Hindlimb muscle (tissue), 1 donor: ENCODE results near the gene MBNL2. TPM values are rescaled to one million over a fixed set of nuclear protein-coding genes. Genes with fewer than 3 reads are reported as not detected.

Source experiments
- DNase-seq: peaks from one replicate; pipeline ENCODE4 v3.0.0-alpha.2; 2013
- polyA plus RNA-seq: library from polyadenylated mRNA; unstranded; fragments of 120-200 nt; gene quantifications from one replicate; pipeline ENCODE4 v1.2.1, GENCODE V29; 2013; ENCODE audit not compliant: insufficient read length

Gene MBNL2
- polyA plus RNA-seq, 1 donor, result 26.7 TPM

GRCh38 chr13:97275776-97276501, 53.8 kb downstream of the MBNL2 start:
- DNase-seq, result no peak

- DNase-seq, result no peak
These were observed 54.7 kb downstream of the MBNL2 start for GRCh38 chr13:97276862-97277269.

GRCh38 chr13:97278435-97279411, 56.6 kb downstream of the MBNL2 start:
- no peak for DNase-seq

- DNase-seq, result no peak
These were observed 57.8 kb downstream of the MBNL2 start for GRCh38 chr13:97279913-97280312.

- DNase-seq, result no peak
These were observed 58.3 kb downstream of the MBNL2 start for GRCh38 chr13:97280478-97280877.

- DNase-seq, result no peak
These were observed 58.9 kb downstream of the MBNL2 start for GRCh38 chr13:97281028-97281427.

GRCh38 chr13:97282705-97283104, 60.6 kb downstream of the MBNL2 start:
- no peak for DNase-seq

- DNase-seq, result no peak
These were observed 61.8 kb downstream of the MBNL2 start for GRCh38 chr13:97283888-97284287.

- no peak for DNase-seq
These were observed 62.4 kb downstream of the MBNL2 start for GRCh38 chr13:97284558-97284957.

- DNase-seq, result no peak
These were observed 63.3 kb downstream of the MBNL2 start for GRCh38 chr13:97285221-97285955.

GRCh38 chr13:97286317-97287046, 64.3 kb downstream of the MBNL2 start:
- DNase-seq, result no peak

- DNase-seq, result no peak
These were observed 64.9 kb downstream of the MBNL2 start for GRCh38 chr13:97287047-97287383.

- DNase-seq, result no peak
These were observed 66.4 kb downstream of the MBNL2 start for GRCh38 chr13:97288486-97288900.

GRCh38 chr13:97289514-97290298, 67.6 kb downstream of the MBNL2 start:
- no peak for DNase-seq

- DNase-seq, result no peak
These were observed 73.4 kb downstream of the MBNL2 start for GRCh38 chr13:97295283-97296182.

- DNase-seq, result no peak
These were observed 74.6 kb downstream of the MBNL2 start for GRCh38 chr13:97296740-97297139.

GRCh38 chr13:97298816-97299215, 76.7 kb downstream of the MBNL2 start:
- no peak for DNase-seq

- DNase-seq, result no peak
These were observed 78.7 kb downstream of the MBNL2 start for GRCh38 chr13:97300871-97301270.

- no peak for DNase-seq
These were observed 79.4 kb downstream of the MBNL2 start for GRCh38 chr13:97301382-97302095.

GRCh38 chr13:97302611-97303010, 80.5 kb downstream of the MBNL2 start:
- DNase-seq, result no peak
